GM18511 (cell line): ENCODE results near the gene EIF3CL.
"Not testable (repeated sequence)": the region's sequence is repeated elsewhere in the genome, so short reads cannot be mapped to it uniquely, and the experiment has no call there.

Experiments used
- ATAC-seq: cut with Tn5 transposase; IDR thresholded peaks from one replicate; pipeline ENCODE4 v1.9.1; 2021; ENCODE audit warnings: mild to moderate bottlenecking, moderate library complexity; ENCODE audit not compliant: unreplicated experiment

EIF3CL gene, protein sequence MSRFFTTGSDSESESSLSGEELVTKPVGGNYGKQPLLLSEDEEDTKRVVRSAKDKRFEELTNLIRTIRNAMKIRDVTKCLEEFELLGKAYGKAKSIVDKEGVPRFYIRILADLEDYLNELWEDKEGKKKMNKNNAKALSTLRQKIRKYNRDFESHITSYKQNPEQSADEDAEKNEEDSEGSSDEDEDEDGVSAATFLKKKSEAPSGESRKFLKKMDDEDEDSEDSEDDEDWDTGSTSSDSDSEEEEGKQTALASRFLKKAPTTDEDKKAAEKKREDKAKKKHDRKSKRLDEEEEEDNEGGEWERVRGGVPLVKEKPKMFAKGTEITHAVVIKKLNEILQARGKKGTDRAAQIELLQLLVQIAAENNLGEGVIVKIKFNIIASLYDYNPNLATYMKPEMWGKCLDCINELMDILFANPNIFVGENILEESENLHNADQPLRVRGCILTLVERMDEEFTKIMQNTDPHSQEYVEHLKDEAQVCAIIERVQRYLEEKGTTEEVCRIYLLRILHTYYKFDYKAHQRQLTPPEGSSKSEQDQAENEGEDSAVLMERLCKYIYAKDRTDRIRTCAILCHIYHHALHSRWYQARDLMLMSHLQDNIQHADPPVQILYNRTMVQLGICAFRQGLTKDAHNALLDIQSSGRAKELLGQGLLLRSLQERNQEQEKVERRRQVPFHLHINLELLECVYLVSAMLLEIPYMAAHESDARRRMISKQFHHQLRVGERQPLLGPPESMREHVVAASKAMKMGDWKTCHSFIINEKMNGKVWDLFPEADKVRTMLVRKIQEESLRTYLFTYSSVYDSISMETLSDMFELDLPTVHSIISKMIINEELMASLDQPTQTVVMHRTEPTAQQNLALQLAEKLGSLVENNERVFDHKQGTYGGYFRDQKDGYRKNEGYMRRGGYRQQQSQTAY

DNA sequence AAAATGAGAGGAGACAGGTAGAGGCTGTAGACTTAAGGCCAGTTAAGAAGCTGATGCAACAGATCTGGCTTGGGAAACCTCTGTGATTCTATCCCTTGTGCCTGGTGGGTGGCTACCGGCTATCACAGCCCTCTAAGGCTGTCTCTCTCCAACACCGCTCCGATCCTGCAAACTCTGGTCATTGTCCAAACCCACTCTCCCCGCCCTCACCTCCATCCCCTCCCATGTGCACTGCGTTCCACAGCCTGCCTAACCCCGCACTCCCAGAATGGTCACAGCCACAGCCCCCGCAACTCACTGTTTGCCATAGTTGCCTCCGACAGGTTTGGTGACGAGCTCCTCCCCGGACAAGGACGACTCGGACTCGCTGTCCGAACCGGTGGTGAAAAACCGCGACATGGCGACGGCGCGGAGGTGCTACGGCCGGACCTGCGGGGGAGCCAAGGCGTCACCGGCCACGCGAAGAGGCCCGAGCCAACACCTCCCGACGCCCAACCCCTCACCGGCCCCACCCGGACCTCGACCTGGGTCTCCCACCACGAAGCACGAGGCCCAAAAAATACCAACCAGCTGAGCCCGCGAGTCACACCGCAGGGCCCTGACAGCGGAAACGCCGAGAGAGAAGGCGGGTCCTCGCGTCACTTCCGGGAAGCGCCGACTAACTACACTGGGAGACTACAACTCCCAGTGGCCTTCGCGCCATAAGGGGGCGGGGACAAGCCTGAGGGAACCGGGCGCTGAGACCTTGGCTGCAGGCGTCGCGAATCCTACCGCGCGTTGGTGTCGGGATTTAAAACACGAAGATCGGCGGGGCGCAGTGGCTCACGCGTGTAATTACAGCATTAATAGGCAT, at the start of gene EIF3CL:
EIF3CL (minus strand) TSS at position 622 of the 853 bp plus-strand sequence; CDS start at position 399, 223 bp downstream.
- peak; percentile 97 for ATAC-seq

DNA sequence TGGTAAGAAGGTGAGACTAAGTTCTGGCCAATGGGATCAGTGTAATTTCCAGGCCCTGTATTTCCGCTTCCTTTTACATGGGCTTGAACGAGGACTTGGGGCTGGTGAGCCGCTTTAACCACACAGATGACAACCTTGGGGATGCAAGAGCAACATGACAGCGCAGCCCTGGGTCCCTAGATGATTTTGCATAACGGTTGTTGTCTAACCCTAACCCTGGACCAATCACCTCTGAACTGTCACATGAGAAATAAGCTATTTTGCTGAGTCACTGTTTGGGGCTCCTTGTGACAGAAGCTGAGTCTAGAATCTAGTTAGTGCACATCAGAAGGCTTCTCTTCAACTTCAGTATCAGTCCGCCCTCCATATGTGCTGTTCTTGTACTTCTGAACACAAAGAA, 43.4 kb upstream of the EIF3CL start:
- not testable (repeated sequence) for ATAC-seq

DNA sequence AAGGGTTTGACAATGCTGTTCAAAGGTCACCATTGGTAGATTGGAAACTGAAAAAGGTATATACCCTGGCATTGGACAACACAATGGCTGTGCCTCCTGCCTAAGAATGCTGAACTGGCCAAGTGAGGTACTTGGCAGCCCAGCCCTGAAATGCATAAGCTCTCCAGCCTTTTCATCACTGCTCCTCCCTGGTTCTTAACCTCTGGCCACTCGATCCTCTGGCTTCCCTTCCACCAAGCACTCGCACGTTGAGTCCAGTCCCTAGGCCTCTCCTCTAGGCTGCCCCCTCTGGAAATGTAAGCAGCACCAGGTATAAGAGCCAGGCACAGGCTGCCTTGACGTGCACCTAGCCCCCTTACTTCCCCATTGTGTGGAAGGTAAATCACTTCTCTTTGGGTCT, 42.7 kb upstream of the EIF3CL start:
- ATAC-seq, result not testable (repeated sequence)

DNA sequence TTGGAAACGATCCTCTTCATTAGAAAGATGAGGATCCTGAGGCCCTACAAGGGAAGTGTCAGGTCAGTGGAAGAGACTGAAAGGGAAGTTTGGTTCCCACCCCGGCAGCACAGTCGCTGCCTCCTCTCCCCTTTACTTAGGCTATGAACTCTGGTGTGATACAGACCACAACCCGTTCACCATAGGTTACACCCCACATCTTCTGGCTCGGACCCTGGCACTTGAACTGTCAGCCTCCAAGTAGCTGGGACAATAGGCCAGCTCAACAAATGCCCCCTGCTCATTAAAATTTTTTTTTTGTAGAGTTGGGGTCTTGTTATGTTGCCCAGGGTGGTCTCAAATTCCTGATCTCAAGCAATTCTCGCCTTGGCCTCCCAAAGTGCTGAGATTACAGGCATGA, 40.3 kb upstream of the EIF3CL start:
- ATAC-seq, result not testable (repeated sequence)

DNA sequence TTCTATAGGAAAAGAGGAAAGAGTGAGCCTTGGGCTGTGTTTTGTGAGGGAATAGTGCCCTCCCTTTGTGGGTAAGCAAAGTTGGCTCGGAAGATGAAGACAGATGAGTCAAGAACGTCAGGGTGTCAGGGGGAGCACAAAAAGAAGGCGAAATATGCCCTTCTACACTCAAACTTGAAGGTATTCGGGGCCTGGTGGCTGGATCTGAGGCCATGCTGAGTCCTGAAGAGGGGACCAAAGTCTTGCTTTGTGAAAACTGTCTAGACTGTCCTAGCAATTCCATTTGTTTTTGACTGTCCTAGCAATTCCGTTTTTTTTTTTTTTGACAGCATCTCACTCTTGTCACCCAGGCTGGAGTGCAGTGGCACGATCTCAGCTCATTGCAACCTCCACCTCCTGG, 35.3 kb upstream of the EIF3CL start:
- ATAC-seq, result not testable (repeated sequence)

DNA sequence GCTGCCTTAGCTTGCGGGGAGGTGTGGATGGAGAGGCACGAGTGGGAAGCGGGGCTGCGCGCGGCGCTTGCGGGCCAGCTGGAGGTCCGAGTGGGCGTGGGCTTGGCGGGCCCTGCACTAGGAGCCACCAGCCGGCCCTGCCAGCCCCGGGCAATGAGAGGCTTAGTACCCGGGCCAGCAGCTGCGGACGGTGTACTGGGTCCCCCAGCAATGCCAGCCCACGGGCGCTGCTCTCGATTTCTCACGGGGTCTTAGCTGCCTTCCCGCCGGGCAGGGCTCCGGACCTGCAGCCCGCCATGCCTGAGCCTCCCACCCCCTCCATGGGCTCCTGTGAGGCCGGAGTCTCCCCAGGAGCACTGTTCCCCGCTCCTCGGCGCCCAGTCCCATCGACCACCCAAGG, 31.7 kb upstream of the EIF3CL start:
- not testable (repeated sequence) for ATAC-seq

DNA sequence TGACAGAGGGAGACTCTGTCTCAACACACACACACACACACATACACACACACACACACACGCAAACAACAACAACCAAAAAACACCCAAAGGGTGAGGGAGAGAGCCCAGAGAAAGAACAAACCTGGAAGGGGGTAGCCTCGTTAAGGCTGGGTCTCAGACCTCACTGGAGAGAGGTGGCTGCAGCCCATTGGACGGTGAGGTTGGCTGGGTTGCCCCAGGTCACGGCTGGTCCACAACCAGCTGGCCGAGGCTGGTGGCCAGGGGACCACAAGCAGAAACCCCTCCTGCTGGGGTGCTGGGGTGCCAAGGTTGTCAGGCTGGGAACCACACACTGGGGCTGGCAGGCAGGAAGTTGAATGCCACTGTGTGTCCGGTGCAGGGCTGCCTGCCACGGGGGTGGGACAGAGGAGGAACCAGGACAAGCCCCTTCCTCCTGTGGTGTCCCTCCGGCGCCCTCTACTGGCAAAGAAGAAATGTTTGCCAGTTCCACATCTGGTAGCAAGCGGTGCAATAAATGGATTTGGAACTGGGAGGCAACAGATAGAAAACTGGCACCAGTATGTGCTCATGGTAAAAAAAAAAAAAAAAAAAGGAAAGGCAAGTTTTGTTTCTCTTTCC, 22.5 kb upstream of the EIF3CL start:
- peak; percentile 70 for ATAC-seq

DNA sequence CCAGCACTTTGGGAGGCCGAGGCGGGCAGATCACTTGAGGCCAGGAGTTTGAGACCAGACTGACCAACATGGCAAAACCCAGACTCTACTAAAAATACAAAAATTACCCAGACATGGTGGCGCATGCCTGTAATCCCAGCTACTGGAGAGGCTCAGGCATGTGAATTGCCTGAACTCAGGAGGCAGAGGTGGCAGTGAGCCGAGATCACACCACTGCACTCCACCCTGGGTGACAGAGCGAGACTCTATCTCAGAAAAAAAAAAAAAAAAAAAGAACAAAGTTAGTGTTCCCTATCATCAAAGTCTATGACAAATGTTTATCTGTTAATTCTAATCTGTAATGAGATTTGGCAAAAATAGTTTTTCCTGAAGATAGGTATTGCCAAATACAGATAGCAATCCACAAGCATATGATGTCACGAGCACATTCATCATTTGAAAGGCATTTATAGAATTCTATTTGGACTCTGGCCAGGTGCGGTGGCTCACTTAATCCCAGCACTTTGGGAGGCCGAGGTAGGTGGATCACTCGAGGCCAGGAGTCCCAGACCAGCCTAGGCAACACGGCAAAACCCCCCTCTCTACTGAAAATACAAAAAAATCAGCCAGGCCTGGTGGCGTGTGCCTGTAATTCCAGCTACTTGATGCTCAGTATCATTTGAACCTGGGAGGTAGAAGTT, 17.6 kb upstream of the EIF3CL start:
- ATAC-seq, result not testable (repeated sequence)

DNA sequence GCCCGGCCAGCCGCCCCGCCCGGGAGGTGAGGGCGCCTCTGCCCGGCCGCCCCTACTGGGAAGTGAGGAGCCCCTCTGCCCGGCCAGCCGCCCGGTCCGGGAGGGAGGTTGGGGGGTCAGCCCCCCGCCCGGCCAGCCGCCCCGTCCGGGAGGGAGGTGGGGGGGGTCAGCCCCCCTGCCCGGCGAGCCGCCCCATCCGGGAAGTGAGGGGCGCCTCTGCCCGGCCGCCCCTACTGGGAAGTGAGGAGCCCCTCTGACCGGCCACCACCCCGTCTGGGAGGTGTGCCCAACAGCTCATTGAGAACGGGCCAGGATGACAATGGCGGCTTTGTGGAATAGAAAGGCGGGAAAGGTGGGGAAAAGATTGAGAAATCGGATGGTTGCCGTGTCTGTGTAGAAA, 13.4 kb upstream of the EIF3CL start:
- ATAC-seq, result not testable (repeated sequence)

DNA sequence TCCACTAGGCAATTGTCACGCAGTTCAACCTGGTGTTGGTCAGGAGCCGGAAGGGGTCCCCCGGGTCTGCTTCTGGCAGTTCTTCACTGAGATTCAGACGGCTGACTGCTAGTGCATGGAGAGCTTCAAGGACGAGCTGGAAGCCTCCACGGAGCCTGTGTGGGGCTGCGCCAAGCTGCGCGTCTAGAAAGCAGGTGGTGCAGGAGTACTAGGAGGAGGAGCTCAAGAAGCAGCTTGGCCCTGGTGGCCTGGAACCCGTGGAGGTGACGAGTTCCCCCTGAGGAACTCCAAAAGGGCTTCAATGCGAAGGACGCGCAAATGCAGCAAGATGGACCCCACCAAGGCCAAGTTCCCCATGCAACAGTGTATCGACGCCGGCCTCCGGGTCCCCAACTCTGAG, 10.9 kb upstream of the EIF3CL start:
- ATAC-seq, result not testable (repeated sequence)

DNA sequence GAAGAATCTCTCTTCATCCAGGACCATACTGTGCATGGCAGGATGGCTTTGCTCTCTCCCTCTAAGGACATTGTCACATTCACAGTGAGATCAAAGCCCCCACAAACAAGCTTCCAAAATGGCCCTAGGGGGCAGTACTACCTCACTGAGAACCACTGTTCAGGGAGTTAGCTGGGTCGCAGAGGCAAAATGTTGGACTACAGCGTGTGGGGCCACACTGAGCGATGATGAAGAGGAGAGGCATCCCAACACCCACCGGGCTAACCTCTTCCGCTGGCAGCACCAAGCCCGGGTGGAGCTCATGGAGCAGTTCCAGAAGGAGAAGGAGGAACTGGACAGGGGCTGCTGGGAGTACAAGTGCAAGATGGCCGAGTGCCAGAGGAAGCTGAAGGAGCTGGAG, 9.9 kb upstream of the EIF3CL start:
- ATAC-seq, result not testable (repeated sequence)

DNA sequence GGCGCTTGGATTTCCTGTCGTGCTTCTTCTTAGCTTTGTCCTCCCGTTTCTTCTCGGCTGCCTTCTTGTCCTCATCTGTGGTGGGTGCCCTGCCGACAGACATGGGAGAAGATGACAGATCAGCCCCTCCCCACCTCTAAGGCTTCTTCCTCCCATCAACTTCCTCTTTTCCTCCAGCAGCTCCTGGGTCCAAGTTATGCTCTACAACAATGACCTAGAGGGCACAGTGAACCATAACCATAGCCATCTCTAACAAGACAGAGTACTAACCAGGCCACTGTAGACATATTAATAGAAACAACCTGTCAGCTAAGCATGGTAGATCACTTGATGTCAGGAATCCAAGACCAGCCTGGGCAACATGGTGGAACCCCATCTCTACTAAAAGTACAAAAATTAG, 11.6 kb downstream of the EIF3CL start:
- ATAC-seq, result not testable (repeated sequence)

DNA sequence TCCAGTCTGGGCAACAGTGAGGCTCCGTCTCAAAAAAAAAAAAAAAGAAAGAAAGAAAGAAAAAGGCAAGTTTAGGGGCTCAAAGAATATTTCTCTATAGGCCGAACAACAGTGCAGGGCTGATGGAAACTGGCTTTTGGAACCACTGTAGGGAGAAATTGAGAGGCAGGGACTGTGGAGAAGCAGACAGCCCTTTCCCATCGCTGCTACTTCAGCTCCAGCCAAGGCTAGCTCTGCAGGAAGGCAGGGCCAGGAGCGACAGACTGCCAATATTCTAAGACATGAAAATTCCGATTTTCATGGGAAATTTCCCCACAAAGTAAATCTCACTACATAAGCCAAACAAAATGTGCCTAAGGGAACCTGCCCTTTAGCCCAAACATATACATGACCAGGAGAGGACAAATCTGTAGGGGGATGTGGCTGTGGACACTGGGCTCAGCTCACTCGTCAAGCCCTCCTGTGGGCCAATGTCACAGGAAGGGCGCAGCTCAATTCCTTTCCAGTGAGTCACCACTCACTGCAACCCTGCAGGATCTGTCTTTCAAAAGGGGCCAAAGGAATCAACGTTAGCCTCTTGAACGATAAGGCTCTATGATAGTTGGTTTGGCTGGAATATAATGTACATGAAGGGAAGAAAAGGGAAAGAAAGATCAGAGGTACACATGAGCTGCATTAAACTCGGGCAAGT, 21.3 kb downstream of the EIF3CL start:
- not testable (repeated sequence) for ATAC-seq

DNA sequence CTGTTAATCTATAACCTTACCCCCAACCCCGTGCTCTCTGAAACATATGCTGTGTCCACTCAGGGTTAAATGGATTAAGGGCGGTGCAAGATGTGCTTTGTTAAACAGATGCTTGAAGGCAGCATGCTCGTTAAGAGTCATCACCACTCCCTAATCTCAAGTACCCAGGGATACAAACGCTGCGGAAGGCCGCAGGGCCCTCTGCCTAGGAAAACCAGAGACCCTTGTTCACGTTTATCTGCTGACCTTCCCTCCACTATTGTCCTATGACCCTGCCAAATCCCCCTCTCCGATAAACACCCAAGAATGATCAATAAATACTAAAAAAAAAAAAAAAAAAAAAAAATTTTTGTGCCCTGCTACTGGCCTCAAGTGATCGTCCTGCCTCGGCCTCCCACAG, 25.8 kb downstream of the EIF3CL start:
- ATAC-seq, result not testable (repeated sequence)

DNA sequence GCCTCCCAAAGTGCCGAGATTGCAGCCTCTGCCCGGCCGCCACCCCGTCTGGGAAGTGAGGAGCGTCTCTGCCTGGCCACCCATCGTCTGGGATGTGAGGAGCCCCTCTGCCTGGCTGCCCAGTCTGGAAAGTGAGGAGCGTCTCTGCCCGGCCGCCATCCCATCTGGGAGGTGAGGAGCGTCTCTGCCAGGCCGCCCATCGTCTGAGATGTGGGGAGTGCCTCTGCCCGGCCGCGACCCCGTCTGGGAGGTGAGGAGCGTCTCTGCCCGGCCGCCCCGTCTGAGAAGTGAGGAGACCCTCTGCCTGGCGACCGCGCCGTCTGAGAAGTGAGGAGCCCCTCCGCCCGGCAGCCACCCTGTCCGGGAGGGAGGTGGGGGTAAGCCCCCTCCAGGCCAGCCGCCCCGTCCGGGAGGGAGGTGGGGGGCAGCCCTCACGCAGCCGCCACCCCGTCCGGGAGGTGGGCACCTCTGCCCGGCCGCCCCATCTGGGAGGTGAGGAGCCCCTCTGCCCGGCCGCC, 26.5 kb downstream of the EIF3CL start:
- not testable (repeated sequence) for ATAC-seq

DNA sequence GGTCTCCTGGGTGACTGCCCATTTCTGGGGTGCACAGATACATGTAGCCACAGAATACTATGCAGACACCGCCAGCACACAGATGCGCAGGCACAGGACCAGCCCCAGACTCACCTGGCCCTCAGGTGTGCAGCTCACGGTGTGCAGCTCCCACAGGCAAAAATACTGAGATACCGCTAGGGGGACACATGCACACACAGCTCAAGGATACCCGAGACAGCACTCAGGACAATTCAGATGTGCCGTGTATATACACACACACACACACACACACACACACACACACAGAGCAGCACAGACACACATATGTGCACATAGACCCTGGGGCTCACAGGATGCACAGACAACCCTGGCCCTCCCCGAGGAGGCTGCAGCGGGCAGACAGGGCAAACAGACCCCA, 28.5 kb downstream of the EIF3CL start:
- ATAC-seq, result not testable (repeated sequence)

DNA sequence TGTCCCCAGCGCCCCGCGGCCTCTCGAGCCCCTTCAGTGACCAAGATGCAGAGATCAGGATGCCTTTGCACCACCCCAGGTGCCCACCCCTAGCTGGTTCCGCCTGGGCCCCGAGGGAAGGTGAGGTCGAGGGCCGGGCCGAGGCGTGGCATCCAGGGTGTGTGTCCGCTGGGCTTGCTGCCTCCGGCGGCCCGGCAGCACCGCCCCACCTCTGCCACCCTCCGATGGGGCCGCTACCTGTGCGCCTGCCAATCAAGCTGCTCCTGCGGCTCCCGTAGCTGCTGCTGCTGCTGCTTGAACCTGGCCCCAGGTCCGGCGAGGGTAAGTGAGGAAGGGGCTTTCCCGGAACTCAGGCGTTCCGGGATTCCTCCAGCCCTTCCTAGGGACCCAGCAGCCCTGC, 29.4 kb downstream of the EIF3CL start:
- not testable (repeated sequence) for ATAC-seq

DNA sequence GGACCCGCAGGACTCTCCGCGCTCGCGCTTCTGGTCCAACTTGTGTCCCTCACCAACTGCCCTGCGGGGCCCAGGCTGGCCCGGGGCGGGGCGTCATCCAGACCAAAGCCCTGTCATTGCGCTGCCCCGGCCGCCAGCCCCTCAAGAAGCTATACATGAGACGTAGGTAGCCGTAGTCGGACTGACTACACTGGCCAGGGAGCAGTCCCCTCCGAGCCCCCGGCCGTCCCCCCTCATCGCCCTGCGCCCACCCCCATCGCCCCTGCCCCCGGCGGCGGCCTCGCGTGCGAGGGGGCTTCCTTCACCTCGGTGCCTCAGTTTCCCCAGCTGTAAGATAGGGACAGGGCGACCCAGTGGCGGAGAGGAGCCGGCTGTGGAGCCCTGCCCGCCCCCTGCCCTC, 35.7 kb downstream of the EIF3CL start:
- not testable (repeated sequence) for ATAC-seq
